Measurements from ENCODE around the gene GREB1L.

- no peak for TF ChIP-seq CTCF (IDR thresholded peaks at IDR 0.05; ENCODE audit: low read length)
- TF ChIP-seq EZH2 (IDR thresholded peaks at IDR 0.05; ENCODE audit: borderline replicate concordance, low read length) = no peak
Measured at GRCh38 chr18:21303895-21304294, 61.9 kb downstream of the GREB1L start.
